Measurements from ENCODE around the gene SLC4A1.

SLC4A1 gene

GRCh38 chr17:44214896-44215295 is 53.0 kb downstream of the SLC4A1 start:
- in situ Hi-C loops (cut with MboI; ENCODE audit: low sequenced_read_pairs, unreplicated experiment) = loop anchor here (25.0 kb wide), 1 partner anchor 297 kb away; the partner anchor contains the start of gene GPATCH8
- no peak for TF ChIP-seq CTCF (IDR thresholded peaks at IDR 0.05; ENCODE audit: borderline replicate concordance, control extremely low read depth, extremely low read depth, insufficient read depth, missing control alignments)

GRCh38 chr17:44214230-44214494 is 53.8 kb downstream of the SLC4A1 start:
- TF ChIP-seq CTCF (IDR thresholded peaks at IDR 0.05; ENCODE audit: borderline replicate concordance, control extremely low read depth, extremely low read depth, insufficient read depth, missing control alignments) = no peak
- in situ Hi-C loops (cut with MboI; ENCODE audit: low sequenced_read_pairs, unreplicated experiment) = loop anchor here (25.0 kb wide), 1 partner anchor 298 kb away; the partner anchor contains the start of gene GPATCH8
- DNase-seq (ENCODE audit: low spot score) = no peak

More at GRCh38 chr17:44214896-44215295, 53.0 kb downstream of the SLC4A1 start:
- no peak for DNase-seq (ENCODE audit: low spot score)

GRCh38 chr17:44213403-44214229 is 54.3 kb downstream of the SLC4A1 start:
- in situ Hi-C loops (cut with MboI; ENCODE audit: low sequenced_read_pairs, unreplicated experiment) = loop anchor here (25.0 kb wide), 1 partner anchor 299 kb away; the partner anchor contains the start of gene GPATCH8
- DNase-seq (ENCODE audit: low spot score) = no peak

GRCh38 chr17:44212507-44213402 is 55.2 kb downstream of the SLC4A1 start:
- no peak for TF ChIP-seq CTCF (IDR thresholded peaks at IDR 0.05; ENCODE audit: borderline replicate concordance, control extremely low read depth, extremely low read depth, insufficient read depth, missing control alignments)
- in situ Hi-C loops (cut with MboI; ENCODE audit: low sequenced_read_pairs, unreplicated experiment) = loop anchor here (25.0 kb wide), 1 partner anchor 300 kb away; the partner anchor contains the start of gene GPATCH8
- DNase-seq (ENCODE audit: low spot score) = no peak

More at GRCh38 chr17:44213403-44214229, 54.3 kb downstream of the SLC4A1 start:
- no peak for TF ChIP-seq CTCF (IDR thresholded peaks at IDR 0.05; ENCODE audit: borderline replicate concordance, control extremely low read depth, extremely low read depth, insufficient read depth, missing control alignments)

GRCh38 chr17:44211281-44212265 is 56.4 kb downstream of the SLC4A1 start:
- no peak for TF ChIP-seq CTCF (IDR thresholded peaks at IDR 0.05; ENCODE audit: borderline replicate concordance, control extremely low read depth, extremely low read depth, insufficient read depth, missing control alignments)
- no peak for DNase-seq (ENCODE audit: low spot score)
- in situ Hi-C loops (cut with MboI; ENCODE audit: low sequenced_read_pairs, unreplicated experiment) = loop anchor here (25.0 kb wide), 1 partner anchor 301 kb away; the partner anchor contains the start of gene GPATCH8

Data from GM13976 (cell line).